DMS153 treated with DMSO at 0.1 percent for 48 hours (cell line): ENCODE measurements around the gene RAD51.
A peak's percentile ranks its signal among the peaks of the same experiment; 100 is the strongest.

Experiments used
- DNase-seq: peaks from one replicate; lab custom pipeline; 2025; ENCODE audit not compliant: unreplicated experiment; lab: John Stamatoyannopoulos, UW

RAD51 gene

GRCh38 chr15:40721701-40722100 is 26.7 kb downstream of the RAD51 start:
- no peak for DNase-seq

DNA sequence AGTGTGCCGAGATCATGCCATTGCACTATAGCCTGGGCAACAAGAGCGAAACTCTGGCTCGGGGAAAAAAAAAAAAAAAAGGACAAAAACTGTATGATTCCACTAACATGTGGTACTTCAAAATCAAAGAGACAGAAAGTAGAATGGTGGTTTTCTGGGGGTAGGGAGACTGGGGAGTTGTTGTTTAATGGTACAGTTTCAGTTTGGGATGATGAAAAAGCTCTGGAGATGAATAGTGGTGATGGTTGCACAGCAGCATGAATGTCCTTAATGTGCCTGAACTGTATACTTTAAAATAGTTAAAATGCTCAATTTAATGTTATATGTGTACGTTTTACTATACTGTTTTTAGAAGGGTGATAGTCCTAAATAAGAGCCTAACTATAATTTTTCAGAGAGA is 27.4 kb downstream of the RAD51 start:
- DNase-seq, result no peak

- DNase-seq, result no peak
Measured at GRCh38 chr15:40722934-40723333, 28.0 kb downstream of the RAD51 start.

GRCh38 chr15:40723919-40724318 is 28.9 kb downstream of the RAD51 start:
- DNase-seq, result no peak

DNA sequence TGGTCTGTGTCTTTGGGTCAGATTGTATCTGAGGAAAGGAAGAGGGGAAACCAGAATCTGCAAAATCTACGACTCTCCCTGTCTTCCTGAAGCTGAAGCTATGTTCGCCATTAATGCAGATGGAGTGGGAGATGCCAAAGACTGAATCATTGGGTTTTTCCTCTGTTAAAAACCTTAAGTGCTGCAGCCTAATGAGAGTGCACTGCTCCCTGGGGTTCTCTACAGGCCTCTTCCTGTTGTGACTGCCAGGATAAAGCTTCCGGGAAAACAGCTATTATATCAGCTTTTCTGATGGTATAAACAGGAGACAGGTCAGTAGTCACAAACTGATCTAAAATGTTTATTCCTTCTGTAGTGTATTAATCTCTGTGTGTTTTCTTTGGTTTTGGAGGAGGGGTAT is 36.1 kb downstream of the RAD51 start:
- no peak for DNase-seq

- DNase-seq, result no peak
Measured at GRCh38 chr15:40736575-40736974, 41.6 kb downstream of the RAD51 start.

GRCh38 chr15:40737048-40737447 is 42.1 kb downstream of the RAD51 start:
- no peak for DNase-seq

DNA sequence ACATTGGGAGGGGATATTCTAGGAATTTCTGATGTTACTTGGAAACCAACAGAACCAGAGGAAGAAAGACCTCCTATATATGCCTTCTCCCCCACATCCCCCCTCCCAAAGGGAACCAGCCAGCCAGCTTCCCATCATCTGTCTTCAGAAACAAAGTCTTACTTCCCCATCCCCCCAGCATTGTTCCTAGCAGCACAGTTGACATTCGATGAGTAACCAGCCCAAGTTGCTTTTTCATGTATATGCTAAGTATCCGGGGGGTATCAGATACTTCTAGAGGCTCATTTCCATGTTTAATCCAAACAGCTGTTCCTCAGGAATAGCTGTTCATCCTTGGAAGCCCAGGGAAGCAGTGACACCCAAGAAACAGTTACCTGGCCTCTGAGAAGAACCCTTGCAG is 44.1 kb downstream of the RAD51 start:
- no peak for DNase-seq

DNA sequence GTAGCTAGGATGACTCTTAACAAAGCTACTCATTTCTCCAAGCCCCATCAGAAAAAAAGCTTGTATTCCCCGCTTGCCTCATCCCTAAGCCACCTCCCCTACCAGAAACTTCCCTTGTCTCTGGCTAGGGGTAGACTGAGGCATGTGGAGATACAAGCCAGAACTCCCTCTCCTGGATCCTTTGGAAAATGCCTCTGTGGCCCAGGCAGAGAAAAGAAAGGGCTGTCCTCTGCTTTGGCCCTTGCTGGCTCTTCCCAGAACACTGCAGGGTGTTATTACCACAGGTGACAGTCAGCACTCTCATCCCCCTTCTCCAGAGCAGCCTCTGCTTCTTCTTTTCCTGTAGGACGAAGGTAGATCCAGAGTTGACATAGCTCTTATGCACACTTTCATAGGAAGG is 44.9 kb downstream of the RAD51 start:
- DNase-seq, result no peak

DNA sequence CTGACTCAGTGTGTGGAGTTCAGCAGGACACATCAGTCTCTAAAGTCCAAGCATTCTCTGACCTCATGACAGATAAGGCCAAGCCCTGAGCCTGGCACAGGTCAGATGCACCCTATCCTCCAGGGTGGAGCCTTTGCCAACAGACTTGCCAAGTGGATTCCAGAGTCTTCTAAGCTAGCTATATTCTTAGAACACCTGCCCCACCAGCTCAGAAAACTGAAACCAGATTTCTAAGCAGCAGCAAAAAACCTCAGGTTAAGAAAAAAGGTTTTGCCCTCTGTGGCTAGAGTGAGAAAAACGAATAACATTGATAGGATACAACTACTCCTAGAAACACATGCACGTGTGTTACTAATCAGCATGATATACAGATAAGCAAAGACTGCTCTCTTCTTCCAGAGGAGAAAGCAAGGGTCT is 48.5 kb downstream of the RAD51 start:
- DNase-seq, result no peak

GRCh38 chr15:40743921-40744814 is 49.2 kb downstream of the RAD51 start:
- no peak for DNase-seq

DNA sequence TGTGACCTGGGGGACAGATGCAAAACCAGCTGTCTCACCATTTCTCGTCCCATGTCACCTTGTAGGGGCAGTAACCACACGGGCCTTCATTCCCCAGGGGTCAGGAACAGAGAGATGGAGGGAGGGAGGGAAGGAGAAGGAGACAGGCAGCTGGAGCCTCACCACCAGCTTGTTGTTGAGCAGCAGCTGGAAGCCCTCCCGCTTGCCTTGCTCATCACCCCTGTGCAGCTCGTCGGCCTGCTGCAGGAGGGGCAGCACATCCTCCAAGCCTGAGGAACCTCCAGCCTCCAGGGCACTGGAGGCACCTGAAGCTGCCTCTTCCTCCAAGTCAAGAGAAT is 49.8 kb downstream of the RAD51 start:
- DNase-seq, result no peak

DNA sequence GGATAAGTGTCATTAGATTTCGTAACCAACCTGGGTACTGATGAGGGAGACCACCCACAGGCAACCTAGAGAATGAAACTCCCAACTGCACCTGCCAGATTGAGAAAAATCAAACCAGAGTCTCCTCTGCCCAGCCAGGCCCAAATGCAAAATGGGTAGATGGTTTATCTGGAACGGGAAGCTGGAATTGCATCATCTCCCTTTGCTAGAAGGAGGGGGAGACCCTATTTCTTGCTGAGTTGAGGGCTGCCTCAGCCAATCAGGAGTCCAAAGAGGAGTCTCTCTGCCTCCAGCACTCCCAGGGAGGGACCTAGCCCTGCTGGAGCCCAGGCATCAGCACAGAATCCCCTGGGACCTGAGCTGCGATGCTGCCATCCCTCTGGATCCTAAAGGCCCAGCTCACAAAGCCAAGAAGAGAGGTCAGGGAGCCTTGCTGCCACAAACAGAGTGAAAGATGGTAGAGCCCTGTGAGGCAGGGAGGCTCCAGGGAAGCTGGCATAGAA is 52.0 kb downstream of the RAD51 start:
- DNase-seq, result no peak

GRCh38 chr15:40747685-40748631 is 53.0 kb downstream of the RAD51 start:
- DNase-seq, result no peak

- DNase-seq, result no peak
Measured at GRCh38 chr15:40749151-40749630, 54.2 kb downstream of the RAD51 start.

- DNase-seq, result no peak
Measured at GRCh38 chr15:40750885-40751284, 55.9 kb downstream of the RAD51 start.

DNA sequence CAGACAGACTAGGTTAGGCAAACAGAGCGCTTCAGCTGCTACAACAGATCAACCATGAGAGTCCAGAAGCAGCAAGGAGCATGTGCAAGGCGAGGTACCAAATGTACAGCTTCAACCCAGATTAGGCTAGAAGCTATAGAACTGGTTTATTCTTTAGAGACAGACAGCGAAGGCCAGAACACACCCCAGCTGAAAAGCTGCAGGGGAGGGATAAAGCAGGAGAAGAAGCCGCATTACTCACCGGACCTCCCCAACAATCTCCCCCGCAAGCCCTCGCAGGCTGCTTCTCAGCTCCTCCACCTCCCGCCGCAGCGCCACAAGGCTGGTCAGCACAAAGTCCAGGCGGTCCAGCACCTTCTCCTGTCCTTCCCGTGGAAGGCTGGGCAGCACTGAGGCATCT is 56.8 kb downstream of the RAD51 start:
- no peak for DNase-seq

GRCh38 chr15:40754574-40754882 is 59.6 kb downstream of the RAD51 start:
- no peak for DNase-seq

- DNase-seq, result peak; percentile 16
Measured at GRCh38 chr15:40754883-40755811, 60.2 kb downstream of the RAD51 start, which contains the start of gene RMDN3. Gene RMDN3 (minus strand): TSS chr15:40755254. CDS start chr15:40754783, 471 bp downstream.

DNA sequence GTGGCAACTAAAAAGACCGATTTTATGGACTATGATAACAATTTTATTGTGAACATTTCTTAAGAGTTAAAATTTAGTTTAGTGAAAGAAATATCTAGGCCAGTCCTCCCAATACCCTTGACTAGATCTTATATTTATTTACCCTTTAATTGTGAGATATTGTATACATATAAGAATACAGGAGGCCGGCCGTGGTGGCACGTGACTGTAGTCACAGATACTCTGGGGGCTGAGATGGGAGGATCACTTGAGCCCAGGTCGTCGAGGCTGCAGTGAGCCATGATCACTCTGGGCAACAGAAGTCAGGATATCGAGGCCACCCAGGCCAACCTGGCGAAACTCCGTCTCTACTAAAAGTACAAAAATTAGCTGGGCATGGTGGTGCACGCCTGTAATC is 60.8 kb downstream of the RAD51 start:
- no peak for DNase-seq

- no peak for DNase-seq
Measured at GRCh38 chr15:40756938-40757337, 62.0 kb downstream of the RAD51 start.
